ACHN (cell line): ENCODE measurements around the gene PPFIBP2.

ENCODE experiments used
- DNase-seq: peaks from one replicate; pipeline ENCODE4 v3.0.0-alpha.2; 2015
- in situ Hi-C: cut with HindIII; loops from 2 replicates; pipeline ENCODE4 v1.10.0; 2017; ENCODE audit warnings: low sequenced_read_pairs, low pct_ligation_motif_present, low pct_unique_long_range_greater_than_20kb

The PPFIBP2 gene

DNA sequence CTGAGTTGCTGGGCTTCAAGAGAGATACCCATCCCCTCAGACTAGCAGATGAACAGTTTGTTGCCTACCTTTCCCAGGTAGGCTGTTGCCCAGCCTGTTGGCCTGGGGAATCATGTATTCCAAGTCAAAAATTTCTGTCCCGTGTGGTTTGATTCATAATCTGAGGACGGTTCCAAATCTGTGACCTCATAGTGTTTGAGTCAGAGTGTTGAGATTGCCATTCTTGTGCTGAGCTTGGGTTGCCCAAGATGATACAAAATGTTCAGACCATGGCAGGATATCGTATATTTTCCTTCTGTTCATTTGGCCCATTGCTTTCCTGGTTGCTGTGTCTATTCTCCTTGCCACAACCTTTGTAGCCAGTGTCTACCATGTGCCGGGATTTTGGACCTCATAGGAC, 95.2 kb downstream of the PPFIBP2 start:
- DNase-seq = no peak
- in situ Hi-C loops = no loop called here

GRCh38 chr11:7609521-7609920, 95.7 kb downstream of the PPFIBP2 start:
- DNase-seq = no peak
- in situ Hi-C loops = no loop called here

GRCh38 chr11:7610393-7610792, 96.6 kb downstream of the PPFIBP2 start:
- in situ Hi-C loops = no loop called here

DNA sequence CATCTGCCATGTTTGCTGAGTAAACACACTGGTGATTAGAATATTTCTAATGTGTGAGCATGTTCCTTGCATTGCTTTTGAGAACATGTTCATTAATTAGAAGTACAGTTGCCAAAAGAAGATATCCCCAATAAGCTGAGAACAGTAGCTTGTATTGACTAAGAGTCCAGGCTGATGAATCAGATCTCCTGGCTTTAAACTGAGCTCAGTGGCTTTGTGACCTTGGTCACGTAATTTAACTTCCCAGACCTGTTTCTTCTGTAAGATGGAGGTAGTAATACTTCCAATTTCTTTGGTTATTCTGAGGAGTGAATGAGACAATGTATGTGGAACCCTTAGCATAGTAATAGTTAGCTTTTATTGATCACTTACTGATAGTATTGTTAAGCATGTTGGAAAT, 97.6 kb downstream of the PPFIBP2 start:
- in situ Hi-C loops = no loop called here

More at GRCh38 chr11:7610393-7610792, 96.6 kb downstream of the PPFIBP2 start:
- DNase-seq = no peak

DNA sequence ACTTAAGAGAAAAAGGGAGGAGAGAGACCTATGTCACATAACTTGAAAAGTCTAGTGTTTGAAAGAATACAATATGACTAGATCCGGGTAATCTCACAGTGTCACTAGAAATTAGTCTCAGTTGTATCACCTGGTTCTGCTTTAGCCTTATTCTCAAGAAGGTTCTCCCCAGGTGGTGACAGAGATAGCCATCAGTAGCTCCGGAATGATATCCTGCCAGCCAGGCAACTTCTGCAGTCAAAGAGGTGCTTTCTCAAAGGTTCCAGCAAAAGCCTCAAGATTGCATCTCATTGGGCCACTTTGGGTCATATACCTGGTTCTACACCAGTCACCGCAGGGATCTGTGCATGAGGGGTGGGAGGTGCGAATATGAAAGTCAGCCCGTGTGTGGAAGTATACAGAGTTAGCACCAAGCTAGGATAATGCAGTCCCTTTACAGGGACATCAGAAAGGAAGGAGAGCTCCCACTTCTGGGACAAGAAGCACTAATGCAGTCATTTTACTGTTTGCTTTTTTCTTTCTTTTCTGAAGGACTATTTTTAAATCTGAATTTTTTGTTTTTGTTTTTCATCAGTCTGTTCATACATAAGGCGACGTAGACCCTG, 98.4 kb downstream of the PPFIBP2 start:
- DNase-seq = no peak
- in situ Hi-C loops = no loop called here

More for the DNA sequence above, 97.6 kb downstream of the PPFIBP2 start:
- no peak for DNase-seq

DNA sequence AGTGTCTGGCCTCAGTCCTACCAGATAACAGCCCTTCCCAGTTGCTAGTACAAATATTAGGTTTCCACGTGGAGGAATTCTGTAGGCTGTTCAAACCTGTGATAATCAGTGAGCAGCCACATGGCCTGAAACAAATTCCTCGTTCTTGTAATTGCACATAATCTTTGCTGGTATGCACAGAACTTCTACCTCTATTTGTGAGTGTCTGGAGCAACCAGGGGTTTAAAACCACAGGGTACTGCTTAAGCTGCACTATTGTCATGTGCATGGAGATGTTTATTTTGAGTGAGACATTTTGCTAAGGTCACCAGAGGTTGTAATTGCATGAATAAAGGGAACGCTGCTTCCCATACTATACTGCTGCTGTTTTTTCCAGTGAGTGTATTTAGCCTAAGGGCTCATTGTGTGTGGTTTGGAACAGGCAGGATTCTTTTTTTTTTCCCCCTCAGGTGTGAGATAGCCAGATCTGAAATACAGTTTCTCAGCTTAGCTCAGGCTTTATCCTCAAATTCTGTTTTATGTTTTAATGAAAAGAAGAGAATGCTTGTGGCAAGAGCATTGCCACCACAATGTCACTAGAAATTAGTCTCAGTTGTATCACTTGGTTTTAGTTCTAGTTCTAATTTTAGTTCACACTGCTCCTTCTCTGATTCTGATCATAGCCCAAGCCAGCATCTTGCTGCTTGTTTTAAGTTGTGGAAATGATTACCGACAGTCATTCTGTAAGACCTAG, 99.0 kb downstream of the PPFIBP2 start:
- in situ Hi-C loops = no loop called here
- DNase-seq = no peak

- in situ Hi-C loops = no loop called here
These were observed 99.6 kb downstream of the PPFIBP2 start for GRCh38 chr11:7613394-7613720.

DNA sequence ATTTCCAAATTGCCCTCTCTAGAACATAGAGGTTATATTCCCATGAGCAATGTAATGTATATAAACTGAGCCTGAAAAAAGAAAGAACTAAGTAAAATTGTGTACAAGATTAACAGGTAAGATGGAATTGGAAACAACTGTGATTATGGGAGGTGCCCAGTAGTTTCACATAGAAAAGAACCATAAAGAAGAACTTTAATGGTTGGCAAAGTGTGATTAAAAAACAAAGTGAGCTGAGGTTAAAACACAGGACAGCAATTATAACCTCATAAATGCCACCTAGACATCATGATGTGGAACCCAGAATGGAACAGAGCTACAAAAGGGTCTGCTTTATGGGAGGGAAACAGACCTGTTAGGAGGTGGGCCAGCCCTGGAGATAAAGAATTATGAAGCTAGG, 100.9 kb downstream of the PPFIBP2 start:
- no peak for DNase-seq
- in situ Hi-C loops = no loop called here

More at GRCh38 chr11:7613394-7613720, 99.6 kb downstream of the PPFIBP2 start:
- no peak for DNase-seq

GRCh38 chr11:7617032-7617431, 103.2 kb downstream of the PPFIBP2 start:
- in situ Hi-C loops = no loop called here
- DNase-seq = no peak

- in situ Hi-C loops = no loop called here
- no peak for DNase-seq
These were observed 105.5 kb downstream of the PPFIBP2 start for GRCh38 chr11:7619322-7619721.

DNA sequence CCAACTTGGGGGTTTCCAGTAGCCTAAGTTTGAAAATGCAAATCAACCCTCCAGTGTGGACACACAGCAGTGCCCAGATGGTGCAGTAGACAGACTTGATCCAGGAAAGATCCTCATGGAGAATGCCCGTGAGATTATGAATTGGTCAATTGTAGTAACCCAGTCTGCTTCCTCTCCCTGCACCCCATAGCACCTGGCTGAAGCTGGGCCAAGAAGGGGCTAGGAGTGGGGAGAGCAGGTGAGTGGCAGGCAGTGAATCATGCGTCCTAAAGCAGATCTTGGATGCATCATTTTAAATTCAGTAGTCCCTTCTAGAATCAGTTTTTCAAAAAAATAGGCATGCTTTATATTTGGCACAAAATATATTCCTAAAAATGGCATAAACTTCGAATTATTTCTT, 107.3 kb downstream of the PPFIBP2 start:
- in situ Hi-C loops = no loop called here
- DNase-seq = no peak

- in situ Hi-C loops = no loop called here
- DNase-seq = no peak
These were observed 107.8 kb downstream of the PPFIBP2 start for GRCh38 chr11:7621554-7621953.

GRCh38 chr11:7622721-7623120, 108.9 kb downstream of the PPFIBP2 start:
- in situ Hi-C loops = no loop called here
- no peak for DNase-seq

DNA sequence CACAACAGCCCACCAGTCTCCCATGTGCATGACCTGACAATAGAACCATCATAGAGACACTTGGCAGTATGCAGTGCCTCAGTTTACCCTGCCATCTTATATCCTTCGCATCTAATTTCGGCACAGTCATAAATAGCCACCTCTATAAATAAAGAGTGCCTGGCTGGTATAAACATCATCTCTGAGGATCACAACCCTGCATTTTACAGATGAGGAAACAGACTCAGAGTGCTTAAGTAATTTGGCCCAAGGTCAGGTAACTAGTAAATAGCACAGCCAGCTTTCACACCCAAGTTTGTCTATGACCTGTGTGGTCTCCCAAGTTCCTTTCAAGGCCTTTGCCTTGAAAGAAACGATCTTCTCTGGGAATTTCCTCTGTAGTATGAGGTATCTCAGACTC, 114.9 kb downstream of the PPFIBP2 start:
- in situ Hi-C loops = no loop called here
- no peak for DNase-seq

GRCh38 chr11:7630002-7630401, 116.2 kb downstream of the PPFIBP2 start:
- no peak for DNase-seq
- in situ Hi-C loops = no loop called here

DNA sequence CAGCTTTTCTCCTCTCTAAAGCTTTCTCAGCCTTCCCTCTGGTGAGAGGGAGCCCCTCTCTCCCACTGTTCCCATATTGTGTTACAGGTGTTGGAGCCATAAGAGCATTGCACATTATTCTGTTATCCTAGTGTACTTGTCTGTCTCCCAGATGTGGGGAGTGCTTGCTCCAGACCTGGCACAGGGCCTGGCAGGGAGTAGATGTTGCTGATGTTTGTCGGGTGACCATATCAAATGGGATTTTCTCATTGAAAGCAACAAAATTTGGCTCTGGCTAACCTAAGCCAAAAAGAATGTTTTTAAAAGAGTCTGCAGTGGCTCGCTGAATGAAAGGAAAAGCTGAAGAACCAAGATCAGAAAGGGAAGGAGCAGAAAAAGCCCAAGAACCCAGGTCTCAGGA, 118.4 kb downstream of the PPFIBP2 start:
- in situ Hi-C loops = no loop called here
- no peak for DNase-seq

GRCh38 chr11:7635137-7635536, 121.3 kb downstream of the PPFIBP2 start:
- no peak for DNase-seq
- in situ Hi-C loops = no loop called here

DNA sequence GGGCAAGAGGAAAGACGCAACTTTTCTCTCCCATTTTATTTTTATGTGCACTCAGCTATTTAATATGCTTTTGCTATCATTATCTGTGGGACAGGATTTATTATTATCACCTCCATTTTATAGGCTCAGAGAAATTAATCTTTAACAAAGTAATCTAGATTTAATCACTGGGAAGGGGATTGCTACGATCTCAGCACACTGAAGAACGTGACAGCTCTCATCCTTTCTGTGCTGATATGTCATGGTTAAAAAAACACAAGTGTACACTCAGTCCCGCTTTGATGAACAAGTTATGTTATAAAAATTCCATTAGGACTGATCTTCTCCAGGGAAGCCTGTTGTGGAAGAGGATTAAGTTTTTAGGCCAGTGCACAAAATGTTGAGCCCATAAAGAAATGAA, 121.9 kb downstream of the PPFIBP2 start:
- in situ Hi-C loops = no loop called here
- DNase-seq = no peak

DNA sequence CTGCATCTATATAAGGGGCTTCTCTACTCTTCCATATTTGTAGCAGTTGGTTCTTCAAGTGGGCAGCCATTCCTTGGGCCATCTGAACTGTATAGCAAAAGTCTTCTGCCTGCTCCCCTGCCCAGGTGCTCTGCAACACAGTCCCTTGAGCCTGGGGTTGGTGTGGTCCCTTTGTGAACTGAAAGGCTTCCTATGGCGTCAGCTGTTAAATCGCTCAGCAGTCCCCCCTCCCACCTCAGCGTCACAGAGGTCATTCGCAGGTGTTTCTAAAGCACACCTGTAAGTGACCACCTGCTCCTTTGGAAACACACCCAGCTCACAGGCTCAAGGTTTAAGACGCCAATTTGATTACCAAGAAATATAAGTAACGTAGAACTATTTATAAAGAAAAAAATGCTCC, 122.6 kb downstream of the PPFIBP2 start:
- in situ Hi-C loops = no loop called here
- no peak for DNase-seq

DNA sequence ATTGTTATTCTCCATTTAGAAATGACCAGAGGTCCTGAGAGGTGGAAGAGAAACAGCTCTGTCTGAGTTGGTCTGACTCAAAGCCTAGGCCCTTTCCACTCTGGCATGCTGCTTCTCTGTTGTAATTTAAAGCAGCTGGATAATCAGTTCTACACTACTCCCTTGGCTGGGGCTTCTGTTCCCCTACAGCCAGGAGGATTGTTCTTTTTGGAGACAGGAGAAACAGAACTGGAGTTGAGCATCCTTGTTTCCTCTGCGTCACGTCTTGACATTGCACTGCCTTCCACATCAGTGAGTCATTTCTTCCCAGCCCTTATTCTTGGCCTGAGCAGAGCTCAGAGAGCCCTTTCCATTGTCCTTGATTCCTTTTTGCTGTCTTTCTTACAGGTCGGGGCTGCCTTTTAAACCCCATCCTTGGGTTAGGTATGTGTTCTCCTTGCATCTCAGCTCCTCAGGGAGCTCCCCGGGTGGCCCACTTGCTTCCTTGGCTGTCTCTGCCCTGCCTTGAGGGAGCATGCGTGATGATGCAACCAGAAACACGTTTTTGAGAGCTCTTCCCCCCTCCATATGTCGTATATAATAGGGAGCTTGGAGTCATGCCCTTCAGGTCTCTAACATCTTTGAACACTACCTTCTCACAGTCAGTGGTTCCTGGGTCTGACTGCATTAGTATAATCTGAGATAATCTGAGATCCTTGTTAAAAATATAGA, 123.8 kb downstream of the PPFIBP2 start:
- in situ Hi-C loops = no loop called here
- no peak for DNase-seq
